PFSK-1 (cell line): Measurements from ENCODE around the gene ATL3.

Source experiments
- FOXP2 ChIP-seq: optimal IDR thresholded peaks from 2 replicates; pipeline ENCODE3; 2011; ENCODE audit warnings: borderline replicate concordance, control low read depth, inconsistent platforms; ENCODE audit not compliant: insufficient read depth; ENCODE audit errors: extremely low read length, extremely low read depth
- POLR2AphosphoS5 ChIP-seq: IDR thresholded peaks from 2 replicates; pipeline ENCODE4 v1.6.1; 2012; ENCODE audit warnings: low read depth, mild to moderate bottlenecking, control low read depth, low read length, moderate library complexity
- REST ChIP-seq, 2 experiments: IDR thresholded peaks; 2 replicates each; pipeline versions ENCODE4 v1.6.1 to v1.8.0; 2011 to 2012; ENCODE audit warnings: low read depth in 2 of 2, low read length in 2 of 2, control low read depth in 1 of 2, inconsistent platforms in 1 of 2, mild to moderate bottlenecking in 1 of 2, moderate library complexity in 1 of 2; ENCODE audit not compliant: insufficient read depth in 1 of 2
- SIN3A ChIP-seq: IDR thresholded peaks from 2 replicates; pipeline ENCODE4 v1.6.1; 2012; ENCODE audit warnings: mild to moderate bottlenecking, low read length, moderate library complexity, borderline replicate concordance; ENCODE audit not compliant: insufficient read depth
- TAF1 ChIP-seq: IDR thresholded peaks from 2 replicates; pipeline ENCODE4 v1.6.1; 2012; ENCODE audit warnings: low read length, control low read depth, borderline replicate concordance; ENCODE audit not compliant: insufficient read depth

ATL3 gene

GRCh38 chr11:63608353-63609345 lies 62.5 kb downstream of the ATL3 start:
- TF ChIP-seq TAF1 = no peak
- TF ChIP-seq SIN3A = no peak
- no peak for TF ChIP-seq REST (IDR thresholded peaks at IDR 0.05; ENCODE audit: insufficient read depth in 1 of 2, low read depth in 2 of 2, low read length in 2 of 2)
- no peak for TF ChIP-seq POLR2AphosphoS5
- no peak for TF ChIP-seq FOXP2

DNA sequence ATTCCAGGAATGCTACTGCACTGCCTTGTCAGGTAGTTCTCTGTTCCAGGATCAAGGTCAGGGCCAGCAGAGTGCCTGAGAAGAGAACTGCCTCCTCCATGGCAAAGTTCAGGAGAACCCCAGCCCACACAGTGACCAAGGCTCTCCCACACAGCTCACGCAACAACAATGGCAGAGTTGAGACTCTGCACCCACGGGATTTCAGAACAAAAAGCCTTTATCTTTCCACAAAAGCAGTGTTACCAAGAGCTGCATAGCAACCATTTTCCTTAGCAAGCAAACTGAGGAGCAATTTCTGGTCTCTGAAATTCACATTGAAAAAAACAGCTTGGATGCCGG lies 68.0 kb downstream of the ATL3 start:
- TF ChIP-seq POLR2AphosphoS5 (no peak), FOXP2 (no peak), TAF1 (no peak), REST (IDR thresholded peaks at IDR 0.05; ENCODE audit: insufficient read depth in 1 of 2, low read depth in 2 of 2, low read length in 2 of 2) (no peak), SIN3A (no peak)

- TF ChIP-seq FOXP2 (no peak), SIN3A (no peak), REST (IDR thresholded peaks at IDR 0.05; ENCODE audit: insufficient read depth in 1 of 2, low read depth in 2 of 2, low read length in 2 of 2) (no peak), TAF1 (no peak), POLR2AphosphoS5 (no peak)
These were observed 71.7 kb downstream of the ATL3 start for GRCh38 chr11:63599211-63600122.

DNA sequence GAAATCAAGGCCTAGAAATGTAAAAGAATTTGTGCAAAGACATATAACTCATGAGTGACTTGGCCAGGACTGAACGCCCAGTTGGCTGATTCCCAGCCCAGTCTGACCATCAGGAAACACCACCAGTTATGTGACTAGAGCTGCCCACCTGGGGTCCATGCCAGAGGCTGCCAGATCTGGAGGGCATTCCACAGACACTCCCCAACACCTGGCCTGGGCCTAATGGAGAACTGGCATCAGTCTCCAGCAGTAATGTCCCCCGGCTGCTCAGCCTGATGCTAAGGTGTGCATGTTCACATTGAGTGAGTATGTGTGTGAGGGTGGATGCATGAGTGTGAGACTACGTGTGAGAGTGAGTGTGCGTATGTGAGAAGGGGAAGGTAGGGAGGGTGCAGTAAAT lies 72.6 kb downstream of the ATL3 start:
- TF ChIP-seq TAF1 (no peak), POLR2AphosphoS5 (no peak), FOXP2 (no peak), REST (IDR thresholded peaks at IDR 0.05; ENCODE audit: insufficient read depth in 1 of 2, low read depth in 2 of 2, low read length in 2 of 2) (no peak), SIN3A (no peak)
